IPS-18c (cell line): ENCODE data around the gene NCOA7.
"Not testable (repeated sequence)": the region's sequence is repeated elsewhere in the genome, so short reads cannot be mapped to it uniquely, and the experiment has no call there.

Experiments
- H3K4me3 ChIP-seq: 2 replicates; pipeline ENCODE4 v1.7.0; 2013; ENCODE audit warnings: low read depth, mild to moderate bottlenecking, low read length, moderate library complexity; ENCODE audit not compliant: insufficient read depth
- H3K9me3 ChIP-seq: one replicate; pipeline ENCODE4 v1.6.1; 2013; ENCODE audit warnings: mild to moderate bottlenecking, low read length, moderate library complexity; ENCODE audit not compliant: control insufficient read depth, insufficient read depth

Gene NCOA7

DNA sequence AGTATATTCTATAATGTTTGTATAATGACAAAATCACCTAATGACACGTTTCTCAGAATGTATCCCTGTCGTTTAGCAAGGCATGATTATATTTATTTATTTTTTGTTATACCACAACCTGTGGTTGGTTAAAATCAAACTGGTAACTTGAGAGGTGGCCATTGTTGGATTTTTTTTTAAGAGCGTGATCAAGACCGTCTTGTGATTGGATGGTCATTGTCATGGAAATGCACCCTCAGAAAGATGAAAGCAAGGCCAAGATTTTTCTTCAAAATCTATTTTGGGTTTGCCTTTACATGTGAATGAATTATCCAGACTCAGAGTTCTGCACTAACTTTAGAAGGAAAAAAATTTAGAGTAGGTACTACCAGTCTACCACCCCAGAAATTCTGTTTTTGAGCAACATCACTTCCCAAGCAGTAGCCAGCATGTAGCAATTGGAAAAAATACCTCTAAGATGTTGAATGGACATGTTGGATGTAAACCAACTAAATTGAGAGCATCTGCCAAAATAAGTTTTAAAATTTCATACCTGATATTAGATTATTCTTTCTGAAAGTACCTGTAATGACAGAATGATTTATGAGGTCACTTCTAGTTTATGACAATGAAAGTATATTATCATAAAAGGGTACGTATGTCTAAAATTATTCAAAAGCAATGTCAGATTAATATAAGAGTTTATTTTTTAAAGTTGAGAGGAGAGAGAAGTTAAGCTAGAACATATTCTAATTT, 50.8 kb downstream of the NCOA7 start:
- Histone ChIP-seq H3K4me3 (no peak overlapping the region), H3K9me3 (no peaks in the 10 kb centered on the region)

DNA sequence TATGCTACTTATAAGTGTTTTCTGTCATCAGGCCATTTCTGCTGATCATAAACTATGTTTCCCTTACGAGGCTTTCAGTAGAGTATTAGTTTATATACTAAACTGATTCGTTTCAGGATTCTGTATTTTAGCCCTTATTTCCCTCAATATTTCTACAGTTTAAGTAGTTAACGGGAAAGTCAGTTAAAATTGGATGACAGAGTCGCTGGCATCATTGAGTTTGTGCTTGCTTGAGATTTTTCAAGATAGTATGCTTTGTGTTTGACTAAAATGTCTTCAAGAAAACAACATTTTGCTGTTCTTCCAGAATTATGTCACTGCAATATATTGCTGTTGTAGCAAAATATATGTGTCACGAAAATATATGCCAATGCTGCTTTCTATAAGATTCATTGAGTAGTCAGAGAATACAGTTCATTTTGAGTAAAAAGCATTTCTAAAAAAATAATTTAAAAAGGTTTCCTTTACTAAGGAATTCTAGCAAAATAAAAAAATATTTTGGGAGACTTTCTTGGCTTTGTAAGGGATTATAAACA, 51.4 kb downstream of the NCOA7 start:
- Histone ChIP-seq H3K9me3 (no peaks in the 10 kb centered on the region), H3K4me3 (no peak overlapping the region)

DNA sequence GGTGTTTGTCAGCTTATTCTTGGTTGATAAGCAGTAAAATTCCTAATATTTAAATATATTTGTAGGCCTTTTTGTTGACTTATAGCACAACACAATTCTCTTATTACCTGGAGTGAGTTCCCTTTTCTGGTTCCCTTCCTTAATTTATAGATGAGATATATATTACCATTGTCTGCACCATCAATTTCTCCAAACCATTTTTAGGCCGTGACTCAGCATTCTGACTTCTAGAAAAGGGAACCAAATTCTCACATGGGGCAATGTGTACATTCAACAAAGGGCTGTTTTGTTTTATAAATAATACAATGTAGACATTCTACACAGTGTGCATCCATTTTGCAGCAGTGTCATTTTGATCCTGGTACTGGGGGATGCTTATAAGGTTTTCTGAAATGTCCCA, 52.8 kb downstream of the NCOA7 start:
- Histone ChIP-seq H3K4me3 (no peak overlapping the region), H3K9me3 (no peaks in the 10 kb centered on the region)

DNA sequence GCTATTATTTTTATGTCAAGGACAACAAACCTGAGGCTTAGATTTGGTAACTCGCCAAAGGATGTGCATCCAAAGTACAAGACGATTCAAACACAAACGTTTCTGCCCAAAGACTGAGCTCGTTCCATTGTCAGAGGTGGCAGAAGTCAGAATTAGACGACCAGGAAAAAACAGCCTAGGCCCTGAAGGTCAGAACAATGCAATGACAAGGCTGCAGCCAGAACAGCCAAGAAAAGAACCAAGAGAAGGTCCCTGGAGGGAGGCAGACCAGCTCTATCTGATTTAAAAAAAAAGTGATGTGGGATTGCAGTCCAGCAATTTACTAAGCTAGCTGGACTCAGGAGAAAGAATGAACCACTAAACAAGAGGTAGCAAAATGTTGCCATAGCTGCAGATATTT, 54.2 kb downstream of the NCOA7 start:
- Histone ChIP-seq H3K9me3 (no peaks in the 10 kb centered on the region), H3K4me3 (no peak overlapping the region)

DNA sequence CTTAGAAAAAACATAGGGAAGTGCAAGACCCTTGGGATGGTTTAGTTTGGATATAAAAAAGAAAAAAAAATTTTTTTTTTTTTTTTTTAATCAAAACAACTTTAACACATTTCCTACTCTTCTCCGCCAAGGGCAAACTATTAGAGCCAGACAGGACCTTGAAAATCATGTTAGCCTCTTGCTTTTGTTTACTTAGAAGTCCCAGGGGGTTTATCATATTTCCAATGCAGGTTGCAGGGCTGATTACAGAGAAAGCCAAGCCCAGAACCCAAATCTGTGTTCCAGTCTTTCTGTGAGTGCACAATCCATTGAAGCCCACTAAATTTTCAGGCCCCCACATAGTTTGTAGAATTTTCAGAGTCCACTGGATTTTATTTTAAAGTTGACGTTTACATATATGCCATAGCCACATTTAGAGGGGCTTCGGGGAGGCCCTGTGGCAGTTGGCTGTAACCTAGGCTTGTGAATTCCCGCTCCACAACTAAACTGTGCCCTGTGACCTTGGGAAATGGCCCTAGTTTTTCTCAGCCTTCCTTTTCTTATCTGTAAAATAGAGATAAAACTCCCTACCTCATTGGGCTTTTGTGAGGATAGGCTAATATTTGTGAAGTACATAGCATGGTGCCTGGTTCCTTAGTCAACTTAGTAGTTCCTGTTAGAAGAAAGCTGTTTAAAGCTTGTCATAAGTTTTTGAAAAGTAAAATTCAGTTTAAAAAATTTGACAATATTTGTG, 55.7 kb downstream of the NCOA7 start:
- no peaks in the 10 kb centered on the region for H3K9me3 ChIP-seq
- no peak overlapping the region for H3K4me3 ChIP-seq

DNA sequence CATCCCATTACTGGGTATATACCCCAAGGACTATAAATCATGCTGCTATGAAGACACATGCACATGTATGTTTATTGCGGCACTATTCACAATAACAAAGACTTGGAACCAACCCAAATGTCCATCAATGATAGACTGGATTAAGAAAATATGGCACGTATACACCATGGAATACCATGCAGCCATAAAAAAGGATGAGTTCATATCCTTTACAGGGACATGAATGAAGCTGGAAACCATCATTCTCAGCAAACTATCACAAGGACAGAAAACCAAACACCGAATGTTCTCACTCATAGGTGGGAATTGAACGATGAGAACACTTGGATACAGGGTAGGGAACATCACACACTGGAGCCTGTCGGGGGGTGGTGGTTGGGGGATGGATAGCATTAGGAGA, 57.5 kb downstream of the NCOA7 start:
- H3K4me3 ChIP-seq, result not testable (repeated sequence)

DNA sequence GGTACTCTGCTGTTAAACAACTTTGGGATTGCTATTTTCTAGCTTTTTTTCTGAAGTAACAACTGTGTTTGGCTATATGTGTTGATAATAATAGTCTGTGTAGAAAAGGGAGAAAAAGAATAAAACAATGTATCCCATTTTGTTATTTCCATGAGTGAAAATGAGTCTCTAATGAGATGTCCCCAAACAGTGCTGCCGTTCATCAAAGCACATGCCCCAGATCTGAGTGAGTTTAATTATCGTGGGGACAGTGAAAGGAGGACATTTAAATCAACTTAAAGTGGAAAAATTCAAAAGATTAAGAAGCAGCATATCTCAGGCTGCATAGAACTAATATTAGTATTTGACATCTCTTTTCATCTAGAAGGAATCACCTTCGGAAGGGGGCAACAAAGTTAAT, 59.6 kb downstream of the NCOA7 start:
- Histone ChIP-seq H3K9me3 (no peaks in the 10 kb centered on the region), H3K4me3 (no peak overlapping the region)

More for the DNA sequence above, 57.5 kb downstream of the NCOA7 start:
- H3K9me3 ChIP-seq, result not testable (repeated sequence)

DNA sequence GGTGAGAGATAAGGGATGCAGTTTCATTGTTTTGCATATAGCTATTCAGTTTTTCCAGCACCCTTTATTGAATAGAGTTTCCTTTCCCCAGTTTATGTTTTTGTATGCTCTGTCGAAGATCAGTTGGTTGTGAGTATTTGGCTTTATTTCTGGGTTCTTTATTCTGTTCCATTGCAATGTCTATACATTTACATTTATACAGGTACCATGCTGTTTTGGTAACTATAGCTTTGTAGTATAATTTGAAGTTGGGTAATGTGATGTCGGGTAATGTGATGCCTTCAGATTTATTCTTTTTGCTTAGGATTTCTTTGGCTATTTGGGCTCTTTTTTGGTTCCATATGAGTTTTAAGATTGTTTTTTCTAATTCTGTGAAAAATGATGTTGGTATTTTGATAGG, 61.8 kb downstream of the NCOA7 start:
- H3K4me3 ChIP-seq, result no peak overlapping the region
- H3K9me3 ChIP-seq, result no peaks in the 10 kb centered on the region

DNA sequence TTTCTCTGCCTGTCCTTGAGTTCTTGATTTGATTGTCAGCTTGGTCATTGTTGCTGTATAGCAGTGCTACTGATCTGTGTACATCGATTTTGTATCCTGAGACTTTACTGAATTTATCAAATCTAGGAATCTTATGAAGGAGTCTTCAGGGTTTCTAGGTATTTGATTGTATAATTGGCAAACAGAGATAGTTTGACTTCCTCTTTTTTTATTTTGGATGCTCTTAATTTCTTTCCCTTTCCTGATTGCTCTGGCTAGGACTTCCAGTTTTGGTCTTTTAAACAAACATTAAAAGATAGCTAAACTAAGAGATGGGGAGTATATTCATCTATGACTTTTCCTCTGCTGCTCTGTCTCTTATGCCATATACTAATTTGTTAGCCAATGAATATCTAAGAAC, 62.4 kb downstream of the NCOA7 start:
- Histone ChIP-seq H3K9me3 (no peaks in the 10 kb centered on the region), H3K4me3 (no peak overlapping the region)

DNA sequence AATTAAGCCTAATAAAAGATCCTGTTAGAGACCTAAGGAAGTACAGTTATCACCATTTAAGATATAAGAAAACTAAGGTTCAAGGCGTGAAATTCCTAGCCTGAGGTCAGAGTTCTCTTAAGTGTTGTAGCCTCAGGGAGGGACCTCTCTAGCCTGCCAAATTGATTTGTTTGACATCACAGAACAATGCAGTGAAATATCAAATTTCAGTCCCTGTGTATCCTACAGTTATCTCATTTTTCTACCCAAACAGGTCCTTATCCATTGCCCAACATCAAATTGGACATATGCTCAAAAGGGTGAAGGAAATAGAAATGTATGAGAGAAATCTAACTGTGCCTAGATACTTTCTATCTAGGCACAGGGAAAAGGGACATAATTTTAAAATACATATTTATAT, 63.0 kb downstream of the NCOA7 start:
- Histone ChIP-seq H3K4me3 (no peak overlapping the region), H3K9me3 (no peaks in the 10 kb centered on the region)

DNA sequence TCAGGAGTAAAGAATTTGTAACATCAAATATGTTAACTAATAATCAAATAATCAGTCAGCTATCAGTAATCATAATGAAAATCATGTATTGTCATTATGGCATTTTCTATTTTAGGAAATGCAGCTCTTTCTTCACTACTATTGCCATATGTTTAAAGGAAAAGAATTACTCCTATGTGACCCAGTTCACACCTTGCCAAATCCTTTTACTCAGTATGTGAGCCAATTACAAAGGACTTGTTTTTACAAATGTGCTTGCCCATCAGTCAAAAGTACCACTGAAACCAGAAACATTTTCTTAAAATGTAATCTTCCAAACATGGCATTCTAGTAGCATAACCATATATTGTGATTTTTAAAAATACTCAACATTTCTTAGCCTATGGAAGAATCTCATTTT, 63.6 kb downstream of the NCOA7 start:
- Histone ChIP-seq H3K4me3 (no peak overlapping the region), H3K9me3 (no peaks in the 10 kb centered on the region)

DNA sequence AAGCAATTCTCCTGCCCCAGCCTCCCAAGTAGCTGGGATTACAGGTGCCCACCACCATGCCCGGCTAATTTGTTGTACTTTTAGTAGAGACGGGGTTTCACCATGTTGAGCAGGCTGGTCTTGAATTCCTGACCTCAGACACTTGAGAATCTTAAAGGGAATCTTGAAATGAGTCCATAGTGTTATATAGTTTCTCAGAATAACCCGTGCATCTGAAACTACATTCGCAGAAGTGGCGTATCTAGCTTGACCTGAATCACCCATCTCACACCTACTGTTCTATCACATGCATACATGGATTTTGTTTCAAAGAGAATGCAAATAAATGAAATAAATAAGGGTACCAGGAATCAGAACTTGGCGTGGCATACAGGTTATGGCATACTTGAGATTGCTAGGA, 65.0 kb downstream of the NCOA7 start:
- H3K9me3 ChIP-seq, result no peaks in the 10 kb centered on the region
- no peak overlapping the region for H3K4me3 ChIP-seq

DNA sequence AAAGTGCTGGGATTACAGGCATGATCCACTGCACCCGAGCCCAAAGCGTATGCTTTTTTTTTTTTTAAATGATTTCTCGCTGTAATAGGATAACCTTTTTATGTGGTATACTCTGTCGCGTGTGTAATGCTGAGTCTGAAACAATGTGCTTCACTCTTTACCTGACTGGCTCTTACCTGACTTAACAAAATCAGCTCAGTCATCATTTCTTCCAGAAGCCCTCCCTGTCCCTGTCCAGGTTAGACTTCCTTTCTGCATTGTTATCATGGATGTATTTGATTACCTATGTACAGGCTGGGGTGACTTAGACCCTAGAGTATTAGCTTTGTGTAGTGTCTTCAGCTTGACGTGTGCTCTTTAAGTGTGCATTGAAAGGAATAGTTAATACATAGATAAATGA, 67.1 kb downstream of the NCOA7 start:
- H3K9me3 ChIP-seq, result no peaks in the 10 kb centered on the region

DNA sequence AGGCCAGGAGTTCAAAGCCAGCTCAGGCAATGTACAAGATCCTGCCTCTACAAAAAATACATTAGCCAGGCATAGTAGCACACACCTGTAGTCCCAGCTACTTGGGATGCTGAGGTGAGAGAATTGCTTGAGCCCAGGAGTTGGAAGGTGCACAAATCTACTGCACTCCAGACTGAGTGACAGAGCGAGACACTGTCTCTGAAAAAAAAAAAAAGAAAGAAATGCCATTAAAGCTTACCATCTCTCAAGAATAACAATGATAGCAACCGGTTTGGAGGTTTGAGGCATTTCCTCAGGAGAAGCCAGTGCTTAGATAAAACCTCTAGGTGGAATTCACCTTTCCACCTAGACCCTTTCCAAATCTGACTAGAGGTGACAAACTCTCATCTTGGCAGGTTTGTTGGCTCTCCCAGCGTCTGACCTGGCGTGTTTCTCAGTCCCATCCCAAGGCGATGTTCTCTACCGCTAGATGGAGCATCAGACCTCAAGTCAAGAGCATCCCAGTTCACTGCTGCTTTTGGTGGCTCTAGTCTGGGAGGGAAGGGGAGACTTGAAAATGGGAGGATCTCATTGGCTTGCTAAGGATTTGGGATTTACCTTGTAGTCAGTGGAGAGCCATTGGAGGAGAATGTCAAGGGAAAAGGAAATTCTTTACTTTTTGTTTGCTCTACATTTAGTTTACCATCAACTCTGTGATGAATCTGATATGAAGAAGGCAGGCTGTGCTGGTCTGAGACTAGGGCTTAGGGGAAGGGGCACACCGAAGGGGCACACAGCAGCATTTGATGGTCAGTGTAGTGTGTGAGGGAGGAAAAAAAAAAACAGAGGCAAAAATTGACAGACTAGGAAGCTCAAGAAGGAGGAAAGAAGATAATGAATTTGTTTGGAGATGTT, 67.9 kb downstream of the NCOA7 start:
- no peaks in the 10 kb centered on the region for H3K9me3 ChIP-seq
- no peak overlapping the region for H3K4me3 ChIP-seq

More for the DNA sequence above, 67.1 kb downstream of the NCOA7 start:
- no peak overlapping the region for H3K4me3 ChIP-seq

DNA sequence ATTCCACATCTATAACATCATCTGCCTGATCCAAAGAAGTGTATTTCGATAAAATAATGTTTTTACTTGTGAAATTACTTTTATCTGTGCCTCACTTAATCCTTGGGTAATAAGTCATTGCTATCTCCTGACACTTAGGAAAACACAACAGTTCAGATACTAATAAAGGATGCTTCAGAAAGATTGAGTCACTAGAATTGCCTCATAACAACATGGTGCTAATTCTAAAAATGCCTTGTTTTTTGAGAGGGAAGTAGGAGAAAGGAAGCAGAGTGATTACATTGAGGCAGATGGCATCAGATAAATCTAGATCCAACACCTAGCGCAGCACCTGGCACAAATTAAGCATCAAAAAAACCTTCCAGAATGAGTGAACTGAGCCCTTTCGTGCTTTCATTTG, 69.0 kb downstream of the NCOA7 start:
- Histone ChIP-seq H3K9me3 (no peaks in the 10 kb centered on the region), H3K4me3 (no peak overlapping the region)

DNA sequence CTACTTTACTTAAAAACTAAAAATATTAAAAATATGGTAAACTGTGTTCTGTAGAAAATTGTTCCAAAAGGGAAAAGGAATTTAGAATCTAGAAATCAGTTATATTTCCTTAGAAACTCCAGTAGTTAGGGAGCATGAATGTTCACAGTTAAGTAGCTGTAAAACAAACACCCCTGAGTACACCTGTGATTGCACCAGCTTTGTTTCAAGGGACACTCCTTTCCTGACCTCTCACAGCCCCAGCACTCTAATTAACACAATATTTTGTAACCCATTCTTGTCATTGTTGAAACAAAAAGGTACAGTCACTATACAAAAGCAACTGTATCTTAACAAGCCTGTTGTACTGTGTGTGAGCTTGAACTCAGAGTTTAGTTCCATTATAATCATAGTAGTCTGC, 72.3 kb downstream of the NCOA7 start:
- H3K9me3 ChIP-seq, result no peaks in the 10 kb centered on the region
- H3K4me3 ChIP-seq, result no peak overlapping the region

DNA sequence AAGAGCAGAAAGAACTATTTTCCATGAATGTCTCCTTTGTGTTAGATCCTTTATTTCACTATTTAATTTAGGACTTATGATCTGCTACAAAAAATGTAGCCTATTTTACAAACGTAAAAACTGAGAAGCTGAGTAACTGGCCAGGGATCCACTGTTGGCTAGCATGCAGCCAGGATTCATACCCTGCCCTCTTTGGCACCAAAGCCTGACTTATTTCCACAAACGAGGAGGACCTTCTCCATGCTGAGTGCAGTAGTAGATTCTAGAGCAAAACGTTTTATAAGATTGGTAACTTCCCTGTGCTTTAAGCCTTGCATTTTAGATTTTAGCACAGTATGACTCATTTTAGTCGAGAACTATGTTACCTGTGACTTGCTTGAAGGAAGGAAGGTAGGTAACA, 74.3 kb downstream of the NCOA7 start:
- Histone ChIP-seq H3K4me3 (no peak overlapping the region), H3K9me3 (no peaks in the 10 kb centered on the region)

DNA sequence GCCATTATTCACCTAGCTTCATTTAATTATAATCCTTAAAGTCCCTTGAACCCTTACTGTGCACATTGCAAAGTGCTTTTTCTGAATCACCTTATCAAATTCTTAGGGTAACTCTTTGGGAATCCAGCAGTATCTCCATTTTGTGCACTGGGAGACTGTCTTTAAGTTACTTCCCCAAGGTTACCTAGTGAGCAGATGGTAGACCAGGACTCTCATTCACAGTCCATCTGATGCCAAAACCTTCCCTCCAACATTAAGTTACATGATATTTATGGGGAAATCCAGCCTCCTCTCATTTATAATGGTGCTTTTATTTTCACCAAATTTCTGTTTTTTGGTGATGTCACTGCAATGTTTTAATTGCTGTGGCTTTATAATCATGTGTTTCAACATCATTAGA, 75.7 kb downstream of the NCOA7 start:
- Histone ChIP-seq H3K9me3 (no peaks in the 10 kb centered on the region), H3K4me3 (no peak overlapping the region)
